Stimulated activated CD8-positive, alpha-beta memory T cell treated with anti-CD3 and anti-CD28 coated beads, Interleukin-15, amount 100 ng/mL, for 4 hours (primary cell): ENCODE results near the gene UBE2N.
A peak's percentile ranks its signal among the peaks of the same experiment; 100 is the strongest.
"Not testable (repeated sequence)": the region's sequence is repeated elsewhere in the genome, so short reads cannot be mapped to it uniquely, and the experiment has no call there.

ENCODE experiments used
- DNase-seq, 2 donors: peaks; one replicate each; pipeline ENCODE4 v3.0.0-alpha.2; 2020; ENCODE audit warnings: low read depth in 2 of 2

Gene UBE2N

GRCh38 chr12:93411060-93411459 is 30.7 kb downstream of the UBE2N start:
- not testable (repeated sequence) for DNase-seq

- not testable (repeated sequence) for DNase-seq
Measured at GRCh38 chr12:93409343-93410187, 32.2 kb downstream of the UBE2N start.

- DNase-seq, result no peak
Measured at GRCh38 chr12:93408813-93409212, 32.9 kb downstream of the UBE2N start.

- DNase-seq, result no peak
Measured at GRCh38 chr12:93407963-93408283, 33.8 kb downstream of the UBE2N start.

- DNase-seq, result no peak
Measured at GRCh38 chr12:93407054-93407962, 34.4 kb downstream of the UBE2N start.

GRCh38 chr12:93404961-93405849 is 36.5 kb downstream of the UBE2N start:
- DNase-seq, result no peak

GRCh38 chr12:93403988-93404803 is 37.6 kb downstream of the UBE2N start:
- no peak for DNase-seq

- no peak for DNase-seq
Measured at GRCh38 chr12:93402333-93403311, 39.1 kb downstream of the UBE2N start.

- not testable (repeated sequence) for DNase-seq
Measured at GRCh38 chr12:93399183-93399863, 42.4 kb downstream of the UBE2N start.

- DNase-seq, result no peak
Measured at GRCh38 chr12:93397412-93397811, 44.3 kb downstream of the UBE2N start.

- DNase-seq, result no peak
Measured at GRCh38 chr12:93393425-93393824, 48.3 kb downstream of the UBE2N start.

- DNase-seq, result no peak
Measured at GRCh38 chr12:93390549-93391297, 51.0 kb downstream of the UBE2N start.

GRCh38 chr12:93390031-93390430 is 51.7 kb downstream of the UBE2N start:
- DNase-seq, result no peak

- DNase-seq, result peak in 1 of 2 donors; percentile 4
Measured at GRCh38 chr12:93387780-93388179, 54.0 kb downstream of the UBE2N start.

GRCh38 chr12:93381976-93382437 is 59.7 kb downstream of the UBE2N start:
- DNase-seq, result not testable (repeated sequence)

GRCh38 chr12:93381161-93381975 is 60.4 kb downstream of the UBE2N start:
- DNase-seq, result no peak

- DNase-seq, result no peak
Measured at GRCh38 chr12:93380480-93381121, 61.1 kb downstream of the UBE2N start.
